SK-N-SH (cell line): ENCODE measurements around the gene MCF2L. TPM values are rescaled to one million over a fixed set of nuclear protein-coding genes. Genes with fewer than 3 reads are reported as not detected.

Experiments
- CTCF ChIA-PET: fragments of 300-600, 350-600 bp; formaldehyde crosslinking; extraction: SDS; loops from one replicate; lab custom pipeline; 2021; lab: Yijun Ruan, JAX
- POLR2A ChIA-PET: fragments of 350-600 bp; sonication (Branson Sonifier 250); formaldehyde crosslinking; extraction: SDS; loops from one replicate; lab custom pipeline; 2020; ENCODE audit warnings: antibody characterized with exemption, inconsistent platforms; lab: Yijun Ruan, JAX
- DNase-seq: peaks from one replicate; pipeline ENCODE4 v3.0.0; 2012
- H2AFZ ChIP-seq: fragments of 200-600 bp; sonication (generic); 2 replicates; pipeline ENCODE4 v1.8.1; 2016; ENCODE audit warnings: antibody characterized with exemption, mild to moderate bottlenecking, low read depth
- H3F3A ChIP-seq: fragments of 200-600 bp; sonication (generic); replicated peaks from 2 replicates; pipeline ENCODE3; 2016; ENCODE audit warnings: antibody characterized with exemption, mild to moderate bottlenecking; ENCODE audit not compliant: insufficient read depth
- H3K27ac ChIP-seq, 2 experiments: fragments of 200-500 bp in 1 of 2; fragments of 200-600 bp in 1 of 2; sonication (Bioruptor generic) in 1 of 2; sonication (generic), shearing (Covaris generic) in 1 of 2; 2 replicates each; pipeline versions ENCODE4 v1.5.1 to v1.6.1; 2014 to 2016; ENCODE audit warnings: low read depth in 2 of 2, inconsistent platforms in 1 of 2, low read length in 1 of 2, mild to moderate bottlenecking in 1 of 2, mixed read lengths in 1 of 2
- H3K27me3 ChIP-seq: fragments of 200-600 bp; sonication (generic), shearing (Covaris generic); 2 replicates; pipeline ENCODE4 v1.6.1; 2016; ENCODE audit warnings: mixed run types; ENCODE audit not compliant: insufficient read depth
- H3K36me3 ChIP-seq, 2 experiments: fragments of 200-500 bp in 1 of 2; fragments of 200-600 bp in 1 of 2; sonication (Bioruptor generic) in 1 of 2; sonication (generic) in 1 of 2; replicated peaks in 1 of 2; 2 replicates each; pipeline versions ENCODE3 to v1.5.1; 2014 to 2016; ENCODE audit warnings: low read length in 1 of 2, mild to moderate bottlenecking in 1 of 2; ENCODE audit not compliant: insufficient read depth in 2 of 2, control insufficient read depth in 1 of 2
- H3K4me1 ChIP-seq, 2 experiments: fragments of 200-500 bp in 1 of 2; fragments of 200-600 bp in 1 of 2; sonication (Bioruptor generic) in 1 of 2; sonication (generic), shearing (Covaris generic) in 1 of 2; 2 replicates each; pipeline versions ENCODE4 v1.5.1 to v1.6.1; 2014 to 2016; ENCODE audit warnings: low read depth in 1 of 2, low read length in 1 of 2, mixed run types in 1 of 2; ENCODE audit not compliant: insufficient read depth in 2 of 2, control insufficient read depth in 1 of 2
- H3K4me2 ChIP-seq: fragments of 200-600 bp; sonication (generic), shearing (Covaris generic); 2 replicates; pipeline ENCODE4 v1.6.1; 2017; ENCODE audit warnings: mixed run types
- H3K4me3 ChIP-seq, 2 experiments: fragments of 200-500 bp in 1 of 2; fragments of 200-600 bp in 1 of 2; sonication (Bioruptor generic) in 1 of 2; sonication (generic), shearing (Covaris generic) in 1 of 2; 2 replicates each; pipeline versions ENCODE4 v1.5.1 to v1.8.1; 2014 to 2016; ENCODE audit warnings: low read depth in 2 of 2, inconsistent platforms in 1 of 2, low read length in 1 of 2, mild to moderate bottlenecking in 1 of 2, mixed read lengths in 1 of 2, moderate library complexity in 1 of 2
- H3K79me2 ChIP-seq: fragments of 200-600 bp; sonication (generic); 2 replicates; pipeline ENCODE4 v1.8.1; 2017; ENCODE audit warnings: mild to moderate bottlenecking; ENCODE audit not compliant: insufficient read depth
- H3K9ac ChIP-seq: fragments of 200-600 bp; sonication (generic); 2 replicates; pipeline ENCODE4 v1.6.1; 2017; ENCODE audit warnings: mixed run types
- H3K9me2 ChIP-seq: fragments of 200-600 bp; sonication (generic); 2 replicates; pipeline ENCODE4 v1.6.1; 2017; ENCODE audit warnings: mixed run types
- H3K9me3 ChIP-seq: fragments of 200-600 bp; sonication (generic); 2 replicates; pipeline ENCODE4 v1.6.1; 2017; ENCODE audit warnings: mixed run types, mild to moderate bottlenecking, moderate library complexity
- H4K20me1 ChIP-seq: fragments of 200-600 bp; sonication (generic); 2 replicates; pipeline ENCODE4 v1.6.1; 2017; ENCODE audit warnings: mild to moderate bottlenecking, mixed run types; ENCODE audit not compliant: insufficient read depth
- FOSL2 ChIP-seq: IDR thresholded peaks from 2 replicates; pipeline ENCODE4 v1.4.0; 2012; ENCODE audit warnings: low read depth, mild to moderate bottlenecking, moderate library complexity, borderline replicate concordance
- FOXJ3 ChIP-seq: sonication (generic); formaldehyde crosslinking; IDR thresholded peaks from 2 replicates; pipeline ENCODE4 v1.5.1; 2020; ENCODE audit warnings: mild to moderate bottlenecking, missing genetic modification reagents
- GABPA ChIP-seq: IDR thresholded peaks from 2 replicates; pipeline ENCODE4 v1.4.0; 2012; ENCODE audit warnings: low read depth, mild to moderate bottlenecking
- JUND ChIP-seq: IDR thresholded peaks from 2 replicates; pipeline ENCODE4 v1.4.0; 2012
- NFIC ChIP-seq: IDR thresholded peaks from 2 replicates; pipeline ENCODE4 v1.4.0; 2012; ENCODE audit warnings: borderline replicate concordance
- PBX3 ChIP-seq: IDR thresholded peaks from 2 replicates; pipeline ENCODE4; 2012
- POLR2AphosphoS5 ChIP-seq: IDR thresholded peaks from 2 replicates; pipeline ENCODE4 v1.6.1; 2012; ENCODE audit warnings: low read depth, low read length
- RAD21 ChIP-seq: IDR thresholded peaks from 2 replicates; pipeline ENCODE4 v1.6.1; 2012; ENCODE audit warnings: mild to moderate bottlenecking, low read length
- RCOR1 ChIP-seq: fragments of 150-350 bp; IDR thresholded peaks from 2 replicates; pipeline ENCODE4 v1.6.1; 2017; ENCODE audit warnings: antibody characterized with exemption, low read length
- RXRA ChIP-seq: IDR thresholded peaks from 2 replicates; pipeline ENCODE4 v1.4.0; 2012; ENCODE audit warnings: low read depth, mild to moderate bottlenecking, borderline replicate concordance
- TCF12 ChIP-seq: IDR thresholded peaks from 2 replicates; pipeline ENCODE4 v1.4.0; 2012
- WGBS: methylation state at CpG from one replicate; pipeline ENCODE4 v1.1.6; 2017; ENCODE audit warnings: low lambda C conversion rate; 5-methylcytosine and 5-hydroxymethylcytosine counted together
- polyA plus RNA-seq, 3 experiments: library from polyadenylated mRNA; depleted of rRNA; stranded (reverse); fragments of >200 nt; gene quantifications; 2 replicates each; pipeline ENCODE4 v1.2.3, GENCODE V29; 2012
- TF ChIP-seq, protein P1 (sequence below): IDR thresholded peaks from 2 replicates; pipeline ENCODE4 v1.4.0; 2012; ENCODE audit warnings: low read depth, borderline replicate concordance

Gene MCF2L
- polyA plus RNA-seq, 1 of the 3 experiments (the other 2 are of a cell fraction): 0.56 TPM

- H3K36me3 ChIP-seq: no peaks in the 10 kb centered on the region
- no peak overlapping the region for H3K9ac ChIP-seq
- H2AFZ ChIP-seq: no peak overlapping the region
- no peaks in the 10 kb centered on the region for H3K27me3 ChIP-seq
- no peak for DNase-seq
- H3K4me2 ChIP-seq: no peak overlapping the region
- ChIA-PET POLR2A (no interaction called here), CTCF (no interaction called here)
- no peaks in the 10 kb centered on the region for H3F3A ChIP-seq
- H3K4me3 ChIP-seq: no peak overlapping the region
- H4K20me1 ChIP-seq: no peaks in the 10 kb centered on the region
- WGBS: 66% methylated on average over 20 of the region's 20 CpGs
- H3K4me1 ChIP-seq: peaks cover 0 to 4% of the 10 kb centered on the region in 2 experiments; a peak in 1 of 4 replicates
- H3K9me3 ChIP-seq: no peaks in the 10 kb centered on the region
- H3K9me2 ChIP-seq: no peaks in the 10 kb centered on the region
- no peak overlapping the region for H3K27ac ChIP-seq
- H3K79me2 ChIP-seq: no peaks in the 10 kb centered on the region
- no peak for TF ChIP-seq JUND
- no peak for TF ChIP-seq FOSL2
- no peak for TF ChIP-seq RXRA
- TF ChIP-seq PBX3: no peak
- TF ChIP-seq RCOR1: no peak
- TF ChIP-seq POLR2AphosphoS5: no peak
- TF ChIP-seq NFIC: no peak
Measured at GRCh38 chr13:113077566-113077952, 108.5 kb downstream of the MCF2L start.

- no peaks in the 10 kb centered on the region for H4K20me1 ChIP-seq
- TF ChIP-seq FOXJ3: no peak
- TF ChIP-seq RAD21: no peak
- TF ChIP-seq PBX3: no peak
- TF ChIP-seq TCF12: no peak
- TF ChIP-seq, protein P1, sequence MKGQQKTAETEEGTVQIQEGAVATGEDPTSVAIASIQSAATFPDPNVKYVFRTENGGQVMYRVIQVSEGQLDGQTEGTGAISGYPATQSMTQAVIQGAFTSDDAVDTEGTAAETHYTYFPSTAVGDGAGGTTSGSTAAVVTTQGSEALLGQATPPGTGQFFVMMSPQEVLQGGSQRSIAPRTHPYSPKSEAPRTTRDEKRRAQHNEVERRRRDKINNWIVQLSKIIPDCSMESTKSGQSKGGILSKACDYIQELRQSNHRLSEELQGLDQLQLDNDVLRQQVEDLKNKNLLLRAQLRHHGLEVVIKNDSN: no peak
- TF ChIP-seq GABPA: no peak
- TF ChIP-seq FOSL2: no peak
- H3K27ac ChIP-seq: no peak overlapping the region
- 80% methylated on average over 29 of the region's 42 CpGs for WGBS
- POLR2A ChIA-PET: no interaction called here
- H3F3A ChIP-seq: no peaks in the 10 kb centered on the region
- H3K79me2 ChIP-seq: no peaks in the 10 kb centered on the region
- H3K27me3 ChIP-seq: no peaks in the 10 kb centered on the region
- peaks cover 0 to 4% of the 10 kb centered on the region in 2 experiments; a peak in 1 of 4 replicates for H3K4me1 ChIP-seq
- CTCF ChIA-PET: no interaction called here
- H3K4me3 ChIP-seq: no peak overlapping the region
- DNase-seq: no peak
- no peaks in the 10 kb centered on the region for H3K9me2 ChIP-seq
- H3K9me3 ChIP-seq: no peaks in the 10 kb centered on the region
- no peak overlapping the region for H3K4me2 ChIP-seq
- no peak overlapping the region for H2AFZ ChIP-seq
- no peak overlapping the region for H3K9ac ChIP-seq
- H3K36me3 ChIP-seq: no peaks in the 10 kb centered on the region
Measured at GRCh38 chr13:113077953-113078901, 109.2 kb downstream of the MCF2L start.
